Retinal pigment epithelial cell (primary cell): Measurements from ENCODE around the gene C16orf96.

Source experiments
- DNase-seq: peaks from one replicate; pipeline ENCODE4 v3.0.0-alpha.2; 2010; ENCODE audit warnings: low read depth
- H3K4me3 ChIP-seq: 2 replicates; pipeline ENCODE4 v1.5.1; 2011; ENCODE audit warnings: mild to moderate bottlenecking, low read length, control low read depth, moderate library complexity
- CTCF ChIP-seq: conservative IDR thresholded peaks from 2 replicates; pipeline ENCODE4 v1.5.1; 2011; ENCODE audit warnings: low read depth, low read length, control low read depth, inconsistent platforms

C16orf96 gene

DNA sequence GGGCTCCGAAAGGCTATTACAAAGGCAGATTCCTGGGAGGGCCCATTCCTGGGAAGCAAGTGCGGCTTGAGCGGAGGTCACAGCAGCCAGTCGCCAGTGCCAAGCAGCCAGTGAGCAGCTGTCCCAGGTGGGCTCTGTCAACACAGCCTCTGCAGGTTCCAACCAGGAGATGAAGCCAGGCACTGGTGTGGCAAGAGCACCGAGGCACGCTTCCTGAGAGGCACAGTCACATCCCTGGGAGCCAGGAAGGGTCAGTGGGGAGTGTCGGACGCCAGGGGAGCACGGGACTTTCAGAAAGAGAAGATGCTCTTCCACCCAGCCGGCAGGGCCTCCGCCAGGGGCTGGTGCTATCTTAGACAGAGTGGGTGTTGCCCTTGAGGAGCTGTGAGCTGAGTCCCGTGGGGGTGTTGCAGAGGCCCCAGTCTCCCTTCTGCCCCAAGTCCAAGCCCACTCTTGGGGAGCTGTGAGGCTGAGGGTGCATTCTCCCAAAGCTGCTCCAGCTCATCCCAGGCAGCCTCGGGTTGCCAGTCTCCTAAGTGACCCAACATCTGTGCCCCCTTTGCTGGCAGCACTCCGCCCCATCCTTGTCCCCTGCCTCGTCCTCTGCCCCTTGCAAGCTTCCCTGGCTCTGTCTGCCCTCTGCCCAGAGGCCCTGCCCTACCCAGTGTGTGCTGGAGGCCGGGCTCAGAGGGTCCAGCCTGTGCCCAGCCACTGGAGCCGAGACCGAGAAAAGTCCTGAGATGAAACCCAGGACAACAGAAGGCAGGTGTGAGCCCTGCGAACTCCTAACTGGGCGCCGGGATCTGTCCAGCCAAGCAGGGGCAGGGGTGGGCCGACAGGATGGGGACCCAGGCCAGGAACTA, 51.9 kb downstream of the C16orf96 start:
- H3K4me3 ChIP-seq: no peak overlapping the region
- no peak for TF ChIP-seq CTCF
- no peak for DNase-seq

DNA sequence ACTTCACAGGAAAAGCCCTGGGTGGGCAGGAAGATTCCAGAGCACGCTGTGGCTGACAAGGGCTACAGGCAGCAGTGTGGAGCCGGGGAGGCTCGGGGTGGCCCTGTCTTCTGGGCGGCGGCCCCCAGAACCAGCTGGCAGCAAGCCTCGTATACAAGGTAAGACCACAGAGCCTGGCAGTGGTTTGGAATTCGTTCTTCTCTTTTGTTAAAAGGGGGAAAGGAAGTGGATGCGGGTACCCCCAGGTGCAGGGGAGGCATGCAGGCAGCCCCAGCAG, 52.5 kb downstream of the C16orf96 start:
- DNase-seq: no peak
- TF ChIP-seq CTCF: no peak

DNA sequence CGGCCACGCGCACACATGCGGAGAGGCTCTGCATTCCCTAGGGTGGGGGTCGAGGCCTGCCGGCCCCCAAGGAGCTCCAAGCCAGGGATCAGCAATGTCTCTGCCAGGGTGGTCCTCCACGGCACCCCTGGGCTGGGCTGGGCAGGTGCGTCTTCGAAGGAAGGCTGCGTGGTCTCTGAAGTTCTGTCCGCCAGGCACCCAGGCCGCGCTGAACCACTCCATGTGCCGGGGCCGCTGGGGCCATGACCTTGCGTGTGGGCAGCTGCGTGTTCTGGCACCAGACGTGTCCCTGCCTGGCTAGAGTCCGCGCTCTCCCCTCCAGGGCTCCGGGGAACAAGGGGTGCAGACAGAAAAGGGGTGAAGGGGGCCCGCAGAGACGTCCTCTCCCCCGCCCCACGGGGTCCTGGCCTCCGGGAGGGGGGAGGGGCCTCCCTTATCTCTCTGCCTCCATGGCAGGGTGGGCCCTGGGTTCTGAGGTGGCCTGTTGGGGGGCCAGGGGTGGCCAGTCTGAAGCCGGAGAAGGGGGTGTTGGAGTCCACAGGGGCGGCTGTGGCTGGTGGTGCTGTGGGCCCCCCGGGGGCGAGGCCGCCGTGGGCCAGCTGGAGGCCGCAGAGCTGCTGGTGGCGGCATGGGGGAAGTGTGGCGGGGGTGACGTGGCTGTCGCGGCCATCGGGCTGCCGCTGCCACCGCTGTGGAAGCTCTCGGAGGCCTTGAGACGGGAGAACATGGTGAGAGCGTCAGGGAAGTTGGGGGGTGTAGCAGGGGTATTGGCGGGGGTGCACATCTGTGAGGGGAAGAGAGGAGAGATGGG, 53.3 kb downstream of the C16orf96 start:
- no peak overlapping the region for H3K4me3 ChIP-seq
- no peak for DNase-seq
- no peak for TF ChIP-seq CTCF

More for the DNA sequence above, 52.5 kb downstream of the C16orf96 start:
- H3K4me3 ChIP-seq: no peak overlapping the region

GRCh38 chr16:4610011-4611005, 54.2 kb downstream of the C16orf96 start:
- DNase-seq: no peak
- no peak overlapping the region for H3K4me3 ChIP-seq
- no peak for TF ChIP-seq CTCF

GRCh38 chr16:4611337-4612021, 55.3 kb downstream of the C16orf96 start:
- TF ChIP-seq CTCF: no peak
- no peak overlapping the region for H3K4me3 ChIP-seq
- no peak for DNase-seq

- peak; percentile 30 for TF ChIP-seq CTCF
Observed at GRCh38 chr16:4612474-4612931, 56.4 kb downstream of the C16orf96 start.

More at GRCh38 chr16:4612474-4612931, 56.4 kb downstream of the C16orf96 start:
- H3K4me3 ChIP-seq: no peak overlapping the region
- no peak for DNase-seq
